Measurements from ENCODE around the gene MELTF. TPM values are rescaled to one million over a fixed set of nuclear protein-coding genes. Genes with fewer than 3 reads are reported as not detected.
"Not testable (repeated sequence)": the region's sequence is repeated elsewhere in the genome, so short reads cannot be mapped to it uniquely, and the experiment has no call there.

Gene MELTF
- total and polyA plus RNA-seq, 9 donors, result 6.1 to 25.6 (median 11.9) TPM

GRCh38 chr3:197038679-197039462 lies 9.3 kb upstream of the MELTF start:
- H3K4me1 ChIP-seq (ENCODE audit: control insufficient read depth, insufficient read depth, low read length), result no peaks in the 10 kb centered on the region
- DNase-seq, result no peak
- H3K4me3 ChIP-seq (ENCODE audit: low read length), result no peak overlapping the region
- H3K27ac ChIP-seq (ENCODE audit: low read length), result no peak overlapping the region
- H3K36me3 ChIP-seq (ENCODE audit: control insufficient read depth, insufficient read depth, low read length), result peaks cover 2% of the 10 kb centered on the region
- peaks cover 15% of the 10 kb centered on the region for H3K27me3 ChIP-seq (ENCODE audit: control insufficient read depth, insufficient read depth, low read length)
- 57% methylated on average over 4 of the region's 14 CpGs for WGBS (ENCODE audit: insufficient coverage)
- no peaks in the 10 kb centered on the region for H3K9me3 ChIP-seq (replicated peaks; ENCODE audit: control insufficient read depth, low read depth, low read length)

GRCh38 chr3:197035577-197035976 lies 6.0 kb upstream of the MELTF start:
- H3K9me3 ChIP-seq (replicated peaks; ENCODE audit: control insufficient read depth, low read depth, low read length), result no peaks in the 10 kb centered on the region
- WGBS (ENCODE audit: insufficient coverage), result 80% methylated on average over 1 of the region's 3 CpGs
- H3K4me1 ChIP-seq (ENCODE audit: control insufficient read depth, insufficient read depth, low read length), result peaks cover 11% of the 10 kb centered on the region
- H3K36me3 ChIP-seq (ENCODE audit: control insufficient read depth, insufficient read depth, low read length), result no peaks in the 10 kb centered on the region
- no peak overlapping the region for H3K27ac ChIP-seq (ENCODE audit: low read length)
- peaks cover 15% of the 10 kb centered on the region for H3K27me3 ChIP-seq (ENCODE audit: control insufficient read depth, insufficient read depth, low read length)
- H3K4me3 ChIP-seq (ENCODE audit: low read length), result no peak overlapping the region
- no peak for DNase-seq

- H3K27ac ChIP-seq (ENCODE audit: low read length); H3K9me3 ChIP-seq (replicated peaks; ENCODE audit: control insufficient read depth, low read depth, low read length); H3K36me3 ChIP-seq (ENCODE audit: control insufficient read depth, insufficient read depth, low read length); H3K4me3 ChIP-seq (ENCODE audit: low read length); DNase-seq: not testable (repeated sequence)
- WGBS (ENCODE audit: insufficient coverage), result 87% methylated on average over 5 of the region's 5 CpGs
- peaks cover 16% of the 10 kb centered on the region for H3K4me1 ChIP-seq (ENCODE audit: control insufficient read depth, insufficient read depth, low read length)
- peaks cover 16% of the 10 kb centered on the region for H3K27me3 ChIP-seq (ENCODE audit: control insufficient read depth, insufficient read depth, low read length)
These were observed 5.2 kb upstream of the MELTF start for GRCh38 chr3:197034778-197035177.

- not testable (repeated sequence) for H3K27ac ChIP-seq (ENCODE audit: low read length); H3K36me3 ChIP-seq (ENCODE audit: control insufficient read depth, insufficient read depth, low read length); H3K9me3 ChIP-seq (replicated peaks; ENCODE audit: control insufficient read depth, low read depth, low read length); H3K4me3 ChIP-seq (ENCODE audit: low read length); DNase-seq
- H3K4me1 ChIP-seq (ENCODE audit: control insufficient read depth, insufficient read depth, low read length), result peaks cover 21% of the 10 kb centered on the region
- 73% methylated on average over 2 of the region's 3 CpGs for WGBS (ENCODE audit: insufficient coverage)
- peaks cover 21% of the 10 kb centered on the region for H3K27me3 ChIP-seq (ENCODE audit: control insufficient read depth, insufficient read depth, low read length)
These were observed 4.1 kb upstream of the MELTF start for GRCh38 chr3:197033764-197034163.

GRCh38 chr3:197031315-197032285 lies 2.0 kb upstream of the MELTF start:
- no peaks in the 10 kb centered on the region for H3K36me3 ChIP-seq (ENCODE audit: control insufficient read depth, insufficient read depth, low read length)
- DNase-seq, result peak; percentile 68
- H3K9me3 ChIP-seq (replicated peaks; ENCODE audit: control insufficient read depth, low read depth, low read length), result no peaks in the 10 kb centered on the region
- H3K4me3 ChIP-seq (ENCODE audit: low read length), result no peak overlapping the region
- H3K4me1 ChIP-seq (ENCODE audit: control insufficient read depth, insufficient read depth, low read length), result peaks cover 21% of the 10 kb centered on the region
- 34% methylated on average over 2 of the region's 12 CpGs for WGBS (ENCODE audit: insufficient coverage)
- peak overlapping the region; percentile 47 for H3K27ac ChIP-seq (ENCODE audit: low read length)
- peaks cover 19% of the 10 kb centered on the region for H3K27me3 ChIP-seq (ENCODE audit: control insufficient read depth, insufficient read depth, low read length)

- H3K9me3 ChIP-seq (replicated peaks; ENCODE audit: control insufficient read depth, low read depth, low read length), result no peaks in the 10 kb centered on the region
- DNase-seq, result no peak
- 60% methylated on average over 23 of the region's 33 CpGs for WGBS (ENCODE audit: insufficient coverage)
- H3K27me3 ChIP-seq (ENCODE audit: control insufficient read depth, insufficient read depth, low read length), result peaks cover 13% of the 10 kb centered on the region
- peak overlapping the region; percentile 54 for H3K27ac ChIP-seq (ENCODE audit: low read length)
- peaks cover 21% of the 10 kb centered on the region for H3K4me1 ChIP-seq (ENCODE audit: control insufficient read depth, insufficient read depth, low read length)
- no peaks in the 10 kb centered on the region for H3K36me3 ChIP-seq (ENCODE audit: control insufficient read depth, insufficient read depth, low read length)
- H3K4me3 ChIP-seq (ENCODE audit: low read length), result no peak overlapping the region
These were observed 1.0 kb upstream of the MELTF start for GRCh38 chr3:197030379-197031314.

GRCh38 chr3:197028728-197029510 lies 698 bp downstream of the MELTF start:
- Histone ChIP-seq H3K27ac (ENCODE audit: low read length) (no peak overlapping the region), H3K27me3 (ENCODE audit: control insufficient read depth, insufficient read depth, low read length) (peaks cover 6% of the 10 kb centered on the region), H3K4me1 (ENCODE audit: control insufficient read depth, insufficient read depth, low read length) (peaks cover 21% of the 10 kb centered on the region), H3K9me3 (replicated peaks; ENCODE audit: control insufficient read depth, low read depth, low read length) (no peaks in the 10 kb centered on the region), H3K36me3 (ENCODE audit: control insufficient read depth, insufficient read depth, low read length) (no peaks in the 10 kb centered on the region), H3K4me3 (ENCODE audit: low read length) (peak overlapping the region; percentile 39)
- WGBS (ENCODE audit: insufficient coverage), result 1% methylated on average over 62 of the region's 67 CpGs
- peak; percentile 30 for DNase-seq

- H3K36me3 ChIP-seq (ENCODE audit: control insufficient read depth, insufficient read depth, low read length), result no peaks in the 10 kb centered on the region
- DNase-seq, result no peak
- peaks cover 29% of the 10 kb centered on the region for H3K4me1 ChIP-seq (ENCODE audit: control insufficient read depth, insufficient read depth, low read length)
- 67% methylated on average over 13 of the region's 22 CpGs for WGBS (ENCODE audit: insufficient coverage)
- H3K4me3 ChIP-seq (ENCODE audit: low read length), result peak overlapping the region; percentile 8
- no peak overlapping the region for H3K27ac ChIP-seq (ENCODE audit: low read length)
- H3K9me3 ChIP-seq (replicated peaks; ENCODE audit: control insufficient read depth, low read depth, low read length), result no peaks in the 10 kb centered on the region
- peaks cover 11% of the 10 kb centered on the region for H3K27me3 ChIP-seq (ENCODE audit: control insufficient read depth, insufficient read depth, low read length)
These were observed 1.5 kb downstream of the MELTF start for GRCh38 chr3:197027896-197028727.

Measured in muscle of leg (tissue), 11 donors.